ENCODE results near the gene JPH4. TPM values are rescaled to one million over a fixed set of nuclear protein-coding genes. Genes with fewer than 3 reads are reported as not detected.

JPH4 gene
- total and polyA plus RNA-seq, 2 of the 8 experiments (the other 6 are each of a cell fraction or from before 2014, with no cell fraction given): 23.9 to 46.7 TPM

- TF ChIP-seq USF2 (IDR thresholded peaks at IDR 0.05; ENCODE audit: low read length) (no peak), SIRT6 (IDR thresholded peaks at IDR 0.05; ENCODE audit: low read length) (no peak), POU5F1 (IDR thresholded peaks at IDR 0.05; ENCODE audit: low read depth, low read length) (no peak), CREB1 (IDR thresholded peaks at IDR 0.05) (peak; percentile 31; the same call in 1 of the 2 replicates)
These were observed 33.8 kb downstream of the JPH4 start (continued) for GRCh38 chr14:23544511-23545447.

Measured in H1 (cell line).